Left ventricle myocardium inferior (tissue), 1 donor: Measurements from ENCODE around the gene COL26A1. TPM values are rescaled to one million over a fixed set of nuclear protein-coding genes. Genes with fewer than 3 reads are reported as not detected.

Experiments
- DNase-seq: peaks from one replicate; pipeline ENCODE4 v3.0.0-alpha.2; 2020
- H3K27ac ChIP-seq: fragments of 200-600 bp; replicated peaks from 2 replicates; pipeline ENCODE4 v1.8.0; 2021
- H3K27me3 ChIP-seq: fragments of 200-600 bp; 2 replicates; pipeline ENCODE4 v1.8.0; 2021; ENCODE audit warnings: low read depth
- H3K36me3 ChIP-seq: fragments of 200-600 bp; 2 replicates; pipeline ENCODE4 v1.8.0; 2021
- H3K4me1 ChIP-seq: fragments of 200-600 bp; 2 replicates; pipeline ENCODE4 v1.8.0; 2021
- H3K4me3 ChIP-seq: fragments of 200-600 bp; 2 replicates; pipeline ENCODE4 v1.8.0; 2021; ENCODE audit warnings: mild to moderate bottlenecking, moderate library complexity
- H3K9me3 ChIP-seq: fragments of 200-600 bp; replicated peaks from 2 replicates; pipeline ENCODE4 v1.8.0; 2021
- CTCF ChIP-seq: fragments of 200-600 bp; IDR thresholded peaks from 2 replicates; pipeline ENCODE4 v1.8.0; 2021; ENCODE audit warnings: antibody characterized with exemption, mild to moderate bottlenecking, borderline replicate concordance
- intact Hi-C: fragments of 100-400 bp; cut with micrococcal nuclease; formaldehyde crosslinking; loops from one replicate; pipeline ENCODE4 v1.11.0; 2022
- total RNA-seq: library from RNA; stranded (reverse); fragmentation: NEBNext Ultra II Directional; extraction: Animal tissue kit (Norgen Biotek cat#: 25700); gene quantifications from one replicate; pipeline ENCODE4 v1.2.1, GENCODE V29; 2021
- donor health status: DM: no; HTN: yes; CAD: no; lungs with severe emphysema.

The COL26A1 gene
- total RNA-seq, 1 donor from 2014 or later = not detected

DNA sequence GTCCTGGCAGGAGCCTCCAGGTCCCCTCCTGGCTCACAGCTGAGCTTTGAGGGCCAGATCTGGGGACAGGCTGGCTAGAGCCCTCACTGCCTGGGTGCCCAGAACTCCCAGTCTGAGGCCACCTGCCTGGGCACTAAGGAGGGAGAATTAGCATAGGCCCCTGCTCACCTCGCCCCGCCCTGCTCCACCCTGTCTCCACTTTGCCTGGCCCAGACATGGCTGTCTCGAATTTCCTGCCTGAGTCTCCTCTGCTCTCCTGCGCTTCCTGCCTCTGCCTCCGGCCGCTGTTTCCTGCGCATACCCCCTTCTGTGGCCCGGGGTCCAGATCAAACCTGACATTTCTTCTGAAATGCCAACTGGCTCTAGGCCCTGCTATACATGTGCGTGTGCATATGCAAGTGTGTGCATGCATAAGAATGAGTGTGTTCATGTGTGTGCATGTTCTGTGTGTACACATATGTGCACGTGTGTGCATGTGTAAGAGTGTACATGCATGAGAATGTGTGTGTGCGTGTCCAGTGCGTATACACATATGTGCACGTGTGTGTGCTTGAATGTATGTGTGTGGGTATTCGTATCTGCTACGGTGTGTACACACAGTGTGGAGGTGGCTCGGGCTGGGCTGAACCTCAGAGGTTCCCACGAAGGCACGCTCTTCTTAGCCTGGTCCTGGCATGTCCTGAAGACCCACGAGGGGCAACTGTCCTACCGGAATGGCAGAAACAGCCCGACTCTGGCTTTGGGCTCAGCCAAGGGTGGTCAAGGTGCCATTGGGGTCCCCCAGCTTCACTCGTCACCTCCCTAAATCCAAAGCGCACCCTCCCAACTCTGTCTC lies 201.5 kb downstream of the COL26A1 start:
- DNase-seq = no peak

GRCh38 chr7:101564778-101565211 lies 202.1 kb downstream of the COL26A1 start:
- H3K4me1 ChIP-seq = peaks cover 5% of the 10 kb centered on the region
- intact Hi-C loops = no loop called here
- H3K36me3 ChIP-seq = no peaks in the 10 kb centered on the region
- no peak overlapping the region for H3K4me3 ChIP-seq
- H3K27me3 ChIP-seq = peaks cover 83% of the 10 kb centered on the region
- DNase-seq = no peak
- no peak overlapping the region for H3K27ac ChIP-seq
- peaks cover 13% of the 10 kb centered on the region for H3K9me3 ChIP-seq
- TF ChIP-seq CTCF = no peak

More for the DNA sequence above, 201.5 kb downstream of the COL26A1 start:
- no peak for TF ChIP-seq CTCF
- H3K4me3 ChIP-seq = no peak overlapping the region
- H3K36me3 ChIP-seq = no peaks in the 10 kb centered on the region
- peaks cover 83% of the 10 kb centered on the region for H3K27me3 ChIP-seq
- peaks cover 6% of the 10 kb centered on the region for H3K9me3 ChIP-seq
- peaks cover 5% of the 10 kb centered on the region for H3K4me1 ChIP-seq
- intact Hi-C loops = no loop called here
- H3K27ac ChIP-seq = no peak overlapping the region

DNA sequence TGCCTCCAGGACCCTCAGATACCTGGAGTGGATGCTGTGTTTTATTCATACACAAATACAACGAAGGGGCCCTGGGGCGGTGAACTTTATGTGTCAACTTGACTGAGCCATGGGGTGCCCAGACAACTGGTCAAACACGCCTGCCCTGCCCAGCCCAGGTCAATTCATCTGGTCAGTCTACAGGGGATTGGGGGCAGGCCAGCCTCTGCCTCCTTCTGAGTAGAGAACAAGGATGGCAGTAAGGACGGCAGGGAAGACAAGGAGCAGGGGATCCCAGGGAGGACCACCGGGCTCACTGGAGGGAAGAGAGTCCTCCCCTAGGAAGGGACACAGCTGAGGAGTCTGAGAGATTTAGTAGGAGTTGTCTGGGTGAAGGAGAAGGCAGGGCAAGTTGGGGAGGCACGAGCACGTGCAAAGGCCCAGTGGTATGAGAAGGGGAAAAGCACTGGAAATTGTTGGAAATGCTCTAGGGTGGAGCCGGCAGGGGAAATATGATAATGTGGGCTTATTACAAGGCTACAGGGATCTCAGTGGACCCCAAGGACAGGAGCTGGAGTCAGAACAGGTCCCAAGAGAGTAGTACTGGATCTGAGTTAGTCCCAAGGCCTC lies 203.0 kb downstream of the COL26A1 start:
- H3K36me3 ChIP-seq = no peaks in the 10 kb centered on the region
- no peak overlapping the region for H3K27ac ChIP-seq
- H3K4me3 ChIP-seq = no peak overlapping the region
- DNase-seq = no peak
- H3K9me3 ChIP-seq = peaks cover 22% of the 10 kb centered on the region
- no peak for TF ChIP-seq CTCF
- intact Hi-C loops = no loop called here
- peaks cover 5% of the 10 kb centered on the region for H3K4me1 ChIP-seq
- peaks cover 78% of the 10 kb centered on the region for H3K27me3 ChIP-seq

DNA sequence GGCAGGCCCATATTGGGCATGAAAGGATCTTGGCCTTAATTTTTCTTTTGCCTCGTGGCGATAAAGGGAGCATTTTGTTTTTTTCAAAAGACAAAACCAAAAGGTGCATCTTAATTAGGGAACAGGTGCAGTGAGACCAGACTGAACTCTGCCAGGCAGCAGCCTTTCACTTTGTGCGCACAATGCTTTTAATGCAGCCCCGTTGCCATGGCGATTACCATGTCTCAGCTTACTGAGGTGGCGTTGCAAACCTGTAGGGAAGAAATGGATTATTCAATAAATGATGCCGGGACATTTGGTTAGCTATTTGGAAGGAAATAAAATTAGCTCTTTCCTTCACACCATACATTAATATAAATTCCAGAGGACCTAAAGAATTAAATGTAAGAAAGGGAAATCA lies 204.6 kb downstream of the COL26A1 start:
- Histone ChIP-seq H3K4me3 (no peak overlapping the region), H3K27me3 (peaks cover 64% of the 10 kb centered on the region), H3K4me1 (peaks cover 5% of the 10 kb centered on the region), H3K27ac (no peak overlapping the region), H3K9me3 (peaks cover 35% of the 10 kb centered on the region), H3K36me3 (no peaks in the 10 kb centered on the region)
- no peak for TF ChIP-seq CTCF
- no peak for DNase-seq
- intact Hi-C loops = no loop called here

DNA sequence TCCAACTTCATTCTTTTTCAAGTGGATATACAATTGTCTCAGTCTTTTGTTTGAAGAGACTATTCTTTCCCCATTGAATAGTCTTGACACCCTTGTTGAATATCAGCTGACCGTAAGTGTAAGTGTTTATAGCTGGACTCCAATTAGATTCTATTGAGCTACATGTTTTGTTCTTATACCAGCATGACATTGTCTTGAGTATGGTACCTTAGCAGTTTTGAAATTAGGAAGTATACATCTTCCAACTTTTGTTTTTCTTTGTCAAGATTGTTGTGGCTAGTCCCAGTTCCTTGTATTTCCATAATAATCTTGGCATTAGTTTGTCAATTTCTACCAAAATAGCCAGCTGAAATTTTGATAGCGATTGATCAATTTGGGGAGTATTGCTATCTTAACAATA lies 209.5 kb downstream of the COL26A1 start:
- Histone ChIP-seq H3K27me3 (peaks cover 43% of the 10 kb centered on the region), H3K36me3 (no peaks in the 10 kb centered on the region), H3K9me3 (peaks cover 55% of the 10 kb centered on the region), H3K4me1 (no peaks in the 10 kb centered on the region), H3K4me3 (no peak overlapping the region), H3K27ac (no peak overlapping the region)
- DNase-seq = no peak
- intact Hi-C loops = no loop called here
- TF ChIP-seq CTCF = no peak
